ENCODE measurements around the gene KRTAP10-12. TPM values are rescaled to one million over a fixed set of nuclear protein-coding genes. Genes with fewer than 3 reads are reported as not detected.
A peak's percentile ranks its signal among the peaks of the same experiment; 100 is the strongest.

Gene KRTAP10-12
- total RNA-seq, 1 experiment from 2014 or later, result not detected

DNA sequence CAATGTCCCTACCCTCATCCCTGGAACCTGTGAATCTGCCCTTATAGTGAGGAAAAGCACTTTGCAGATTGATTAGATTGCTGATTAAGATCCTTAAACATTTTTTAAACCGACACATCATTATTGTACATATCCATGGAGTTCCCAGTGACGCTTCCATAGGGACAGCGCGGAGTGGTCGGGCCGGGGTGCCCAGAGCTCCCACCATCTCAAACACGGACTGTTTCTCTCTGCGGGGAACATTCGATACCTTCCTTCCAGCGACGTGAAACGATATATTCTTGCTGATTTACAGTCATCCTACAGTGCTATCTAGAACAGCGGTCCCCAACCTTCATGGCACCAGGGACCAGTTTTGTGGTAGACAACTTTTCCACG lies 4.0 kb downstream of the KRTAP10-12 start:
- ChIA-PET POLR2A (no interaction called here), CTCF (interaction anchor here (1.0 kb wide), 1 partner anchor 14 kb away, joined by 3 read pairs; no protein-coding TSS in a partner anchor)
- H3K9me3 ChIP-seq, result no peaks in the 10 kb centered on the region; the same call in 1 of the 2 replicates
- no peak overlapping the region for H3K4me3 Mint-ChIP-seq (ENCODE audit: unreplicated experiment)
- intact Hi-C loops (cut with micrococcal nuclease; ENCODE audit: unreplicated experiment), result no loop called here
- H3K4me3 ChIP-seq (ENCODE audit: low read depth, low read length), result no peak overlapping the region
- no peak overlapping the region for H3K27ac Mint-ChIP-seq (ENCODE audit: unreplicated experiment)
- H3K27me3 Mint-ChIP-seq (ENCODE audit: insufficient read depth, unreplicated experiment), result peaks cover 3% of the 10 kb centered on the region
- H3K36me3 ChIP-seq (ENCODE audit: control insufficient read depth, insufficient read depth, low read length), result no peaks in the 10 kb centered on the region
- peaks cover 12% of the 10 kb centered on the region for H3K4me1 Mint-ChIP-seq (ENCODE audit: low read depth, unreplicated experiment)
- H3K4me1 ChIP-seq, result peaks cover 9% of the 10 kb centered on the region; the same call in 1 of the 2 replicates
- H3K9me3 Mint-ChIP-seq (ENCODE audit: unreplicated experiment), result no peaks in the 10 kb centered on the region
- H3K36me3 Mint-ChIP-seq (ENCODE audit: insufficient read depth, unreplicated experiment), result no peaks in the 10 kb centered on the region
- no peaks in the 10 kb centered on the region for H3K27me3 ChIP-seq (replicated peaks; ENCODE audit: control insufficient read depth, insufficient read depth, low read length)
- TF ChIP-seq, protein P1, sequence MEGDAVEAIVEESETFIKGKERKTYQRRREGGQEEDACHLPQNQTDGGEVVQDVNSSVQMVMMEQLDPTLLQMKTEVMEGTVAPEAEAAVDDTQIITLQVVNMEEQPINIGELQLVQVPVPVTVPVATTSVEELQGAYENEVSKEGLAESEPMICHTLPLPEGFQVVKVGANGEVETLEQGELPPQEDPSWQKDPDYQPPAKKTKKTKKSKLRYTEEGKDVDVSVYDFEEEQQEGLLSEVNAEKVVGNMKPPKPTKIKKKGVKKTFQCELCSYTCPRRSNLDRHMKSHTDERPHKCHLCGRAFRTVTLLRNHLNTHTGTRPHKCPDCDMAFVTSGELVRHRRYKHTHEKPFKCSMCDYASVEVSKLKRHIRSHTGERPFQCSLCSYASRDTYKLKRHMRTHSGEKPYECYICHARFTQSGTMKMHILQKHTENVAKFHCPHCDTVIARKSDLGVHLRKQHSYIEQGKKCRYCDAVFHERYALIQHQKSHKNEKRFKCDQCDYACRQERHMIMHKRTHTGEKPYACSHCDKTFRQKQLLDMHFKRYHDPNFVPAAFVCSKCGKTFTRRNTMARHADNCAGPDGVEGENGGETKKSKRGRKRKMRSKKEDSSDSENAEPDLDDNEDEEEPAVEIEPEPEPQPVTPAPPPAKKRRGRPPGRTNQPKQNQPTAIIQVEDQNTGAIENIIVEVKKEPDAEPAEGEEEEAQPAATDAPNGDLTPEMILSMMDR (IDR thresholded peaks at IDR 0.05; ENCODE audit: insufficient read depth in 1 of 2, low read depth in 1 of 2, low read length in 1 of 2, severe bottlenecking in 1 of 2, unreplicated experiment in 1 of 2), result no peak
- BruUV-seq (replicated peaks), result no TSS peak
- no peak for DNase-seq

DNA sequence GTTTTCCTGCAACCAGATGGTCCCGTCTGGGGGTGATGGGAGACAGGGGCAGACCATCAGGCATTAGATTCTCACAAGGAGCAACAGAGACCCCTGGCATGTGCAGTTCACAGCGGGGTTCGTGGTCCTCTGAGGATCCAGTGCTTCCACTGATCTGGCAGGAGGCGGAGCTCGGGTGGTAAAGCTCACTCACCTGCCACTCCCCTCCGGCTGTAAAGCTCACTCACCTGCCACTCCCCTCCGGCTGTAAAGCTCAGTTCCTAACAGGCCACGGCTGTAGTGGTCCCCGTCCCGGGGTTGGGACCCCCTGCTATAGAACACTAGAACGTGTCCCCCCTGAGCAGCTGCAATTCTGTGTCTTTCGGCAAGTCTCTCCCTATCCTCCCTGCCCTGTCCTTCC lies 4.6 kb downstream of the KRTAP10-12 start:
- BruUV-seq (replicated peaks), result no TSS peak
- CTCF ChIA-PET, result interaction anchor here (0.6 to 1.0 kb wide), 2 partner anchors 14 to 110 kb away, joined by 3 read pairs; no protein-coding TSS in a partner anchor

DNA sequence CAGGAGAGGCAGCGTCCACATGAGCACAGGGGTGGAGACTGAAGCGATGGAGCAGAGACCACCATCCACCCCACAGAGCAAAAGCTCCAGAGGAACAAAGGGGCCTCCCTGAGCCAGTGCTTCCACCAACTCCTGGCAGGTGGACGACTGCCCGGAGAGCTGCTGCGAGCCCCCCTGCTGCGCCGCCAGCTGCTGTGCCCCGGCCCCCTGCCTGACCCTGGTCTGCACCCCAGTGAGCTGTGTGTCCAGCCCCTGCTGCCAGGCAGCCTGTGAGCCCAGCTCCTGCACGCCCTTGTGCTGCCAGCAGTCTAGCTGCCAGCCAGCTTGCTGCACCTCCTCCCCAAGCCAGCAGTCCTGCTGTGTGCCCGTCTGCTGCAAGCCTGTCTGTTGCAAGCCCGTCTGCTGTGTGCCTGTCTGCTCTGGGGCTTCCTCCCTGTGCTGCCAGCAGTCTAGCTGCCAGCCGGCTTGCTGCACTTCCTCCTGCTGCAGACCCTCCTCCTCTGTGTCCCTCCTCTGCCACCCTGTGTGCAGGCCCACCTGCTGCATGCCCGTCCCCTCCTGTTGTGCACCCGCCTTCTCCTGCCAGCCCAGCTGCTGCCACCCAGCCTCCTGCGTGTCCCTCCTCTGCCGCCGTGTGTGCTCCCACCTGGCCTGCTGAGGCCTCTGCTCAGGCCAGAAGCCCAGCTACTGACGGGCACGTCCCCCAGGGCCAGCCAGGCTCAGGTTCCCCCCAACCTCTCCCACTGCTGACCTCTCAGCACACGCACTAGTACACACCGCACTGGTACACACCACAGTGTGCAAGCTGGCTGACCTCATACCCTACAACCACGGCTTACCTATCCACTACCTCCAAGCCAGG lies 5.4 kb downstream of the KRTAP10-12 start:
- Mint-ChIP-seq H3K4me3 (ENCODE audit: unreplicated experiment) (no peak overlapping the region), H3K9me3 (ENCODE audit: unreplicated experiment) (no peaks in the 10 kb centered on the region), H3K27ac (ENCODE audit: unreplicated experiment) (no peak overlapping the region), H3K4me1 (ENCODE audit: low read depth, unreplicated experiment) (peaks cover 10% of the 10 kb centered on the region), H3K27me3 (ENCODE audit: insufficient read depth, unreplicated experiment) (peaks cover 3% of the 10 kb centered on the region), H3K36me3 (ENCODE audit: insufficient read depth, unreplicated experiment) (no peaks in the 10 kb centered on the region)
- H3K27me3 ChIP-seq (replicated peaks; ENCODE audit: control insufficient read depth, insufficient read depth, low read length), result no peaks in the 10 kb centered on the region
- ChIA-PET POLR2A (interaction anchor here (0.5 kb wide), 1 partner anchor 9 kb away, joined by 3 read pairs; no protein-coding TSS in a partner anchor), CTCF (interaction anchor here (0.6 to 1.0 kb wide), 2 partner anchors 15 to 111 kb away, joined by 3 read pairs; no protein-coding TSS in a partner anchor)
- H3K36me3 ChIP-seq (ENCODE audit: control insufficient read depth, insufficient read depth, low read length), result no peaks in the 10 kb centered on the region
- intact Hi-C loops (cut with micrococcal nuclease; ENCODE audit: unreplicated experiment), result no loop called here
- no peak overlapping the region for H3K4me3 ChIP-seq (ENCODE audit: low read depth, low read length)
- no peaks in the 10 kb centered on the region; the same call in 1 of the 2 replicates for H3K9me3 ChIP-seq
- no TSS peak for BruUV-seq (replicated peaks)
- DNase-seq, result peak in 1 of 2 experiments; percentile 21
- TF ChIP-seq, protein P1 (IDR thresholded peaks at IDR 0.05; ENCODE audit: insufficient read depth in 1 of 2, low read depth in 1 of 2, low read length in 1 of 2, severe bottlenecking in 1 of 2, unreplicated experiment in 1 of 2), result no peak
- peaks cover 9% of the 10 kb centered on the region; the same call in 1 of the 2 replicates for H3K4me1 ChIP-seq

More for the DNA sequence above, 4.6 kb downstream of the KRTAP10-12 start:
- no peaks in the 10 kb centered on the region for H3K9me3 Mint-ChIP-seq (ENCODE audit: unreplicated experiment)
- POLR2A ChIA-PET, result interaction anchor here (0.5 kb wide), 1 partner anchor 9 kb away, joined by 3 read pairs; no protein-coding TSS in a partner anchor
- peaks cover 3% of the 10 kb centered on the region for H3K27me3 Mint-ChIP-seq (ENCODE audit: insufficient read depth, unreplicated experiment)
- peak in 1 of 2 experiments; percentile 33 for DNase-seq
- H3K36me3 Mint-ChIP-seq (ENCODE audit: insufficient read depth, unreplicated experiment), result no peaks in the 10 kb centered on the region
- H3K4me3 ChIP-seq (ENCODE audit: low read depth, low read length), result no peak overlapping the region
- intact Hi-C loops (cut with micrococcal nuclease; ENCODE audit: unreplicated experiment), result no loop called here
- no peak overlapping the region for H3K27ac Mint-ChIP-seq (ENCODE audit: unreplicated experiment)
- no peaks in the 10 kb centered on the region; the same call in 1 of the 2 replicates for H3K9me3 ChIP-seq
- H3K36me3 ChIP-seq (ENCODE audit: control insufficient read depth, insufficient read depth, low read length), result no peaks in the 10 kb centered on the region
- H3K27me3 ChIP-seq (replicated peaks; ENCODE audit: control insufficient read depth, insufficient read depth, low read length), result no peaks in the 10 kb centered on the region
- H3K4me1 Mint-ChIP-seq (ENCODE audit: low read depth, unreplicated experiment), result peaks cover 12% of the 10 kb centered on the region
- no peak overlapping the region for H3K4me3 Mint-ChIP-seq (ENCODE audit: unreplicated experiment)
- peaks cover 9% of the 10 kb centered on the region; the same call in 1 of the 2 replicates for H3K4me1 ChIP-seq
- TF ChIP-seq, protein P1 (IDR thresholded peaks at IDR 0.05; ENCODE audit: insufficient read depth in 1 of 2, low read depth in 1 of 2, low read length in 1 of 2, severe bottlenecking in 1 of 2, unreplicated experiment in 1 of 2), result no peak

Measured in Caco-2 (cell line).